AML-193 (cell line): ENCODE results near the gene KCNAB1.

ENCODE experiments used
- DNase-seq, 2 experiments: peaks; one replicate each; lab custom pipeline; 2025; lab: John Stamatoyannopoulos, UW

Gene KCNAB1

GRCh38 chr3:156371701-156372100 lies 251.3 kb downstream of the KCNAB1 start:
- DNase-seq = no peak

GRCh38 chr3:156373095-156373494 lies 252.7 kb downstream of the KCNAB1 start:
- DNase-seq = no peak

- DNase-seq = no peak
Observed at GRCh38 chr3:156373654-156374053, 253.3 kb downstream of the KCNAB1 start.

GRCh38 chr3:156376199-156376598 lies 255.8 kb downstream of the KCNAB1 start:
- DNase-seq = no peak

GRCh38 chr3:156377266-156377665 lies 256.9 kb downstream of the KCNAB1 start:
- no peak for DNase-seq

- DNase-seq = no peak
Observed at GRCh38 chr3:156377718-156378117, 257.3 kb downstream of the KCNAB1 start.

GRCh38 chr3:156378871-156379270 lies 258.5 kb downstream of the KCNAB1 start:
- DNase-seq = no peak

GRCh38 chr3:156379327-156379726 lies 258.9 kb downstream of the KCNAB1 start:
- DNase-seq = no peak

- DNase-seq = no peak
Observed at GRCh38 chr3:156381253-156381652, 260.9 kb downstream of the KCNAB1 start.

GRCh38 chr3:156382458-156383346 lies 262.3 kb downstream of the KCNAB1 start:
- peak; percentile 35 to 39 for DNase-seq

- no peak for DNase-seq
Observed at GRCh38 chr3:156383441-156384025, 263.2 kb downstream of the KCNAB1 start.

- DNase-seq = no peak
Observed at GRCh38 chr3:156388497-156389448, 268.4 kb downstream of the KCNAB1 start.

- DNase-seq = no peak
Observed at GRCh38 chr3:156389449-156389950, 269.1 kb downstream of the KCNAB1 start.

- DNase-seq = no peak
Observed at GRCh38 chr3:156390846-156391245, 270.5 kb downstream of the KCNAB1 start.

GRCh38 chr3:156395961-156396710 lies 275.8 kb downstream of the KCNAB1 start:
- DNase-seq = no peak

GRCh38 chr3:156396851-156397250 lies 276.5 kb downstream of the KCNAB1 start:
- DNase-seq = no peak

GRCh38 chr3:156397534-156397933 lies 277.2 kb downstream of the KCNAB1 start:
- no peak for DNase-seq

- no peak for DNase-seq
Observed at GRCh38 chr3:156400062-156400461, 279.7 kb downstream of the KCNAB1 start.

- DNase-seq = no peak
Observed at GRCh38 chr3:156400735-156401134, 280.4 kb downstream of the KCNAB1 start.

- DNase-seq = no peak
Observed at GRCh38 chr3:156404217-156404616, 283.8 kb downstream of the KCNAB1 start.

- no peak for DNase-seq
Observed at GRCh38 chr3:156406393-156406792, 286.0 kb downstream of the KCNAB1 start.
